ENCODE measurements around the gene GNAT2.

- TF ChIP-seq, protein P1, sequence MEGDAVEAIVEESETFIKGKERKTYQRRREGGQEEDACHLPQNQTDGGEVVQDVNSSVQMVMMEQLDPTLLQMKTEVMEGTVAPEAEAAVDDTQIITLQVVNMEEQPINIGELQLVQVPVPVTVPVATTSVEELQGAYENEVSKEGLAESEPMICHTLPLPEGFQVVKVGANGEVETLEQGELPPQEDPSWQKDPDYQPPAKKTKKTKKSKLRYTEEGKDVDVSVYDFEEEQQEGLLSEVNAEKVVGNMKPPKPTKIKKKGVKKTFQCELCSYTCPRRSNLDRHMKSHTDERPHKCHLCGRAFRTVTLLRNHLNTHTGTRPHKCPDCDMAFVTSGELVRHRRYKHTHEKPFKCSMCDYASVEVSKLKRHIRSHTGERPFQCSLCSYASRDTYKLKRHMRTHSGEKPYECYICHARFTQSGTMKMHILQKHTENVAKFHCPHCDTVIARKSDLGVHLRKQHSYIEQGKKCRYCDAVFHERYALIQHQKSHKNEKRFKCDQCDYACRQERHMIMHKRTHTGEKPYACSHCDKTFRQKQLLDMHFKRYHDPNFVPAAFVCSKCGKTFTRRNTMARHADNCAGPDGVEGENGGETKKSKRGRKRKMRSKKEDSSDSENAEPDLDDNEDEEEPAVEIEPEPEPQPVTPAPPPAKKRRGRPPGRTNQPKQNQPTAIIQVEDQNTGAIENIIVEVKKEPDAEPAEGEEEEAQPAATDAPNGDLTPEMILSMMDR (tag by site-specific recombination; IDR thresholded peaks at IDR 0.05) = 0 out of 2 replicates have a peak, but pooled peaks have one; percentile 11
- no peak for TF ChIP-seq ATF2 (tag by site-specific recombination; IDR thresholded peaks at IDR 0.05; ENCODE audit: low read depth)
- TF ChIP-seq ZNF350 (tag by site-specific recombination; IDR thresholded peaks at IDR 0.05) = no peak
- TF ChIP-seq ZNF121 (tag by site-specific recombination; IDR thresholded peaks at IDR 0.05) = no peak
- TF ChIP-seq ZNF830 (tag by site-specific recombination; IDR thresholded peaks at IDR 0.05; ENCODE audit: low read depth) = no peak
- TF ChIP-seq ZNF394 (tag by site-specific recombination; IDR thresholded peaks at IDR 0.05; ENCODE audit: borderline replicate concordance) = no peak
- TF ChIP-seq HOXA7 (CRISPR knock-in tag; IDR thresholded peaks at IDR 0.05; ENCODE audit: borderline replicate concordance) = no peak
- TF ChIP-seq, protein P2, sequence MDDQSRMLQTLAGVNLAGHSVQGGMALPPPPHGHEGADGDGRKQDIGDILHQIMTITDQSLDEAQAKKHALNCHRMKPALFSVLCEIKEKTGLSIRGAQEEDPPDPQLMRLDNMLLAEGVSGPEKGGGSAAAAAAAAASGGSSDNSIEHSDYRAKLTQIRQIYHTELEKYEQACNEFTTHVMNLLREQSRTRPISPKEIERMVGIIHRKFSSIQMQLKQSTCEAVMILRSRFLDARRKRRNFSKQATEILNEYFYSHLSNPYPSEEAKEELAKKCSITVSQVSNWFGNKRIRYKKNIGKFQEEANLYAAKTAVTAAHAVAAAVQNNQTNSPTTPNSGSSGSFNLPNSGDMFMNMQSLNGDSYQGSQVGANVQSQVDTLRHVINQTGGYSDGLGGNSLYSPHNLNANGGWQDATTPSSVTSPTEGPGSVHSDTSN (CRISPR knock-in tag; IDR thresholded peaks at IDR 0.05) = no peak
- no peak for TF ChIP-seq REPIN1 (tag by site-specific recombination; IDR thresholded peaks at IDR 0.05; ENCODE audit: low read depth)
- TF ChIP-seq ZNF335 (tag by site-specific recombination; conservative IDR thresholded peaks at IDR 0.05) = no peak
Observed at GRCh38 chr1:109598655-109599054, 20.8 kb downstream of the GNAT2 start.
